B cell (primary cell): ENCODE measurements around the gene MAPK7. TPM values are rescaled to one million over a fixed set of nuclear protein-coding genes. Genes with fewer than 3 reads are reported as not detected.

Source experiments
- ATAC-seq: fragments of 200-7000 bp; cut with Tn5 transposase; one replicate; pipeline ENCODE4 v1.10.0; 2021; ENCODE audit warnings: low read depth, mild to moderate bottlenecking, moderate number of reproducible peaks, moderate library complexity
- CTCF ChIA-PET: fragments of 350-600 bp; sonication (Branson Sonifier 250); formaldehyde crosslinking; loops from one replicate; lab custom pipeline; 2021; ENCODE audit warnings: antibody characterized with exemption, inconsistent platforms; lab: Charles Lee
- POLR2A ChIA-PET: fragments of 350-600 bp; sonication (Branson Sonifier 250); formaldehyde crosslinking; loops from one replicate; lab custom pipeline; 2021; ENCODE audit warnings: antibody characterized with exemption; lab: Charles Lee
- DNase-seq: peaks from one replicate; pipeline ENCODE4 v3.0.0; 2013
- H2AFZ ChIP-seq: 2 replicates; pipeline ENCODE4 v1.6.1; 2012; ENCODE audit warnings: mild to moderate bottlenecking, low read depth, low read length; ENCODE audit not compliant: insufficient read depth, poor library complexity, severe bottlenecking
- H3K27ac ChIP-seq, 2 donors: 1 replicate in 1 of 2; 2 replicates in 1 of 2; pipeline ENCODE4 v1.5.1; 2012 to 2013; ENCODE audit warnings: low read length in 2 of 2, mild to moderate bottlenecking in 2 of 2, moderate library complexity in 1 of 2
- H3K27me3 ChIP-seq, 4 experiments: fragments of 200-600 bp in 1 of 4; sonication (generic) in 1 of 4; replicated peaks in 1 of 4; 1 replicate in 2 of 4; 2 replicates in 2 of 4; pipeline versions ENCODE4 v1.6.1 to v1.7.0; 2013 to 2016; ENCODE audit warnings: low read length in 3 of 4, mild to moderate bottlenecking in 2 of 4, mixed read lengths in 1 of 4, moderate library complexity in 1 of 4; ENCODE audit not compliant: insufficient read depth in 4 of 4, control insufficient read depth in 3 of 4; ENCODE audit errors: control extremely low read depth in 1 of 4
- H3K36me3 ChIP-seq, 2 experiments: replicated peaks in 1 of 2; 1 replicate in 1 of 2; 2 replicates in 1 of 2; pipeline versions ENCODE4 v1.6.1 to v1.7.1; 2013; ENCODE audit warnings: low read length in 1 of 2; ENCODE audit not compliant: insufficient read depth in 2 of 2, control insufficient read depth in 1 of 2; ENCODE audit errors: control extremely low read depth in 1 of 2, extremely low read depth in 1 of 2
- H3K4me1 ChIP-seq, 2 donors: fragments of 200-600 bp in 1 of 2; sonication (generic) in 1 of 2; 1 replicate in 1 of 2; 2 replicates in 1 of 2; pipeline versions ENCODE4 v1.5.1 to v1.6.1; 2013 to 2017; ENCODE audit warnings: low read length in 2 of 2; ENCODE audit not compliant: control insufficient read depth in 2 of 2, insufficient read depth in 2 of 2
- H3K4me2 ChIP-seq: replicated peaks from 2 replicates; pipeline ENCODE3; 2012; ENCODE audit warnings: mild to moderate bottlenecking, low read depth, low read length; ENCODE audit not compliant: poor library complexity, severe bottlenecking
- H3K4me3 ChIP-seq, 5 experiments: fragments of 200-600 bp in 1 of 5; sonication (generic) in 1 of 5; 1 replicate in 3 of 5; 2 replicates in 2 of 5; pipeline versions ENCODE4 v1.5.1 to v1.7.0; 2011 to 2016; ENCODE audit warnings: low read length in 4 of 5, mild to moderate bottlenecking in 4 of 5, low read depth in 2 of 5, control low read depth in 1 of 5, moderate library complexity in 1 of 5; ENCODE audit not compliant: insufficient read depth in 1 of 5; ENCODE audit errors: control extremely low read depth in 1 of 5, extremely low read depth in 1 of 5
- H3K79me2 ChIP-seq: fragments of 200-600 bp; sonication (generic); one replicate; pipeline ENCODE4 v1.6.0; 2016; ENCODE audit warnings: low read length; ENCODE audit not compliant: control insufficient read depth, insufficient read depth
- H3K9ac ChIP-seq: fragments of 200-600 bp; sonication (generic); 2 replicates; pipeline ENCODE4 v1.6.1; 2017; ENCODE audit warnings: mild to moderate bottlenecking, low read length, moderate library complexity
- H3K9me3 ChIP-seq, 3 donors: one replicate each; pipeline versions ENCODE4 v1.6.1 to v1.7.1; 2013; ENCODE audit warnings: low read length in 2 of 3; ENCODE audit not compliant: control insufficient read depth in 2 of 3, insufficient read depth in 1 of 3; ENCODE audit errors: control extremely low read depth in 1 of 3
- H4K20me1 ChIP-seq: 2 replicates; pipeline ENCODE4 v1.6.0; 2012; ENCODE audit warnings: mild to moderate bottlenecking, low read length; ENCODE audit not compliant: insufficient read depth, control insufficient read depth, poor library complexity, severe bottlenecking
- H3K27ac Mint-ChIP-seq: one replicate; pipeline ENCODE4 v1.8.0; 2021; ENCODE audit warnings: mixed read lengths
- H3K27me3 Mint-ChIP-seq: one replicate; pipeline ENCODE4 v1.8.0; 2021; ENCODE audit warnings: mixed read lengths
- H3K4me1 Mint-ChIP-seq: one replicate; pipeline ENCODE4 v1.8.0; 2021; ENCODE audit warnings: mixed read lengths
- H3K4me3 Mint-ChIP-seq: one replicate; pipeline ENCODE4 v1.8.0; 2021; ENCODE audit warnings: mixed read lengths
- H3K9me3 Mint-ChIP-seq: one replicate; pipeline ENCODE4 v1.8.0; 2022; ENCODE audit warnings: mixed read lengths; ENCODE audit not compliant: insufficient read depth
- EZH2 ChIP-seq: IDR thresholded peaks from 2 replicates; pipeline ENCODE4 v1.6.1; 2012; ENCODE audit warnings: borderline replicate concordance, low read depth, mild to moderate bottlenecking, moderate library complexity, low read length; ENCODE audit not compliant: insufficient read depth, poor library complexity, severe bottlenecking
- WGBS: methylation state at CpG from one replicate; pipeline ENCODE4 v1.1.5; 2013; ENCODE audit warnings: missing lambda C conversion rate; ENCODE audit not compliant: insufficient coverage; 5-methylcytosine and 5-hydroxymethylcytosine counted together
- intact Hi-C: fragments of 100-400 bp; cut with micrococcal nuclease; formaldehyde crosslinking; loops from one replicate; pipeline ENCODE4 v1.10.0; 2022
- polyA plus RNA-seq: library from polyadenylated mRNA; depleted of rRNA; stranded (reverse); fragments of >200 nt; gene quantifications from 2 replicates; pipeline ENCODE4 v1.2.3, GENCODE V29; 2012
- total RNA-seq, 2 donors: library from RNA; stranded (reverse); fragments of 120-200 nt in 1 of 2; gene quantifications; 1 replicate in 1 of 2; 2 replicates in 1 of 2; pipeline versions ENCODE4 v1.2.3 to v1.2.4, GENCODE V29; 2013 to 2022
- TF ChIP-seq, protein P1 (sequence below): fragments of 200-600 bp; IDR thresholded peaks from one replicate; pipeline ENCODE4 v1.8.0; 2022; ENCODE audit warnings: antibody characterized with exemption, mild to moderate bottlenecking

Gene MAPK7
- total and polyA plus RNA-seq, 2 donors (not counting 1 experiment from before 2014, with no cell fraction given), result 30.0 to 34.0 TPM

GRCh38 chr17:19357761-19358160, 20.5 kb upstream of the MAPK7 start:
- H3K9ac ChIP-seq, result no peak overlapping the region
- ATAC-seq (no peak), DNase-seq (no peak)
- H2AFZ ChIP-seq, result no peak overlapping the region
- no peaks in the 10 kb centered on the region for H3K9me3 ChIP-seq
- H3K9me3 Mint-ChIP-seq, result no peaks in the 10 kb centered on the region
- no peaks in the 10 kb centered on the region for H4K20me1 ChIP-seq
- no peak overlapping the region for H3K27ac ChIP-seq
- H3K36me3 ChIP-seq, result no peaks in the 10 kb centered on the region
- no peak for TF ChIP-seq EZH2
- TF ChIP-seq, protein P1, sequence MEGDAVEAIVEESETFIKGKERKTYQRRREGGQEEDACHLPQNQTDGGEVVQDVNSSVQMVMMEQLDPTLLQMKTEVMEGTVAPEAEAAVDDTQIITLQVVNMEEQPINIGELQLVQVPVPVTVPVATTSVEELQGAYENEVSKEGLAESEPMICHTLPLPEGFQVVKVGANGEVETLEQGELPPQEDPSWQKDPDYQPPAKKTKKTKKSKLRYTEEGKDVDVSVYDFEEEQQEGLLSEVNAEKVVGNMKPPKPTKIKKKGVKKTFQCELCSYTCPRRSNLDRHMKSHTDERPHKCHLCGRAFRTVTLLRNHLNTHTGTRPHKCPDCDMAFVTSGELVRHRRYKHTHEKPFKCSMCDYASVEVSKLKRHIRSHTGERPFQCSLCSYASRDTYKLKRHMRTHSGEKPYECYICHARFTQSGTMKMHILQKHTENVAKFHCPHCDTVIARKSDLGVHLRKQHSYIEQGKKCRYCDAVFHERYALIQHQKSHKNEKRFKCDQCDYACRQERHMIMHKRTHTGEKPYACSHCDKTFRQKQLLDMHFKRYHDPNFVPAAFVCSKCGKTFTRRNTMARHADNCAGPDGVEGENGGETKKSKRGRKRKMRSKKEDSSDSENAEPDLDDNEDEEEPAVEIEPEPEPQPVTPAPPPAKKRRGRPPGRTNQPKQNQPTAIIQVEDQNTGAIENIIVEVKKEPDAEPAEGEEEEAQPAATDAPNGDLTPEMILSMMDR, result no peak
- 93% methylated on average over 7 of the region's 7 CpGs for WGBS
- no peak overlapping the region for H3K27ac Mint-ChIP-seq
- ChIA-PET POLR2A (no interaction called here), CTCF (interaction anchor here (1.0 kb wide), 1 partner anchor 89 kb away, joined by 3 read pairs; no protein-coding TSS in a partner anchor)
- peaks cover 7 to 11% of the 10 kb centered on the region in 2 donors for H3K4me1 ChIP-seq
- H3K4me3 ChIP-seq, result no peak overlapping the region
- intact Hi-C loops, result no loop called here
- H3K27me3 Mint-ChIP-seq, result peaks cover 17% of the 10 kb centered on the region
- no peak overlapping the region for H3K4me3 Mint-ChIP-seq
- no peak overlapping the region for H3K4me2 ChIP-seq
- H3K4me1 Mint-ChIP-seq, result peaks cover 12% of the 10 kb centered on the region
- H3K27me3 ChIP-seq, result peaks cover 0 to 8% (median 0%) of the 10 kb centered on the region in 4 experiments
- no peaks in the 10 kb centered on the region for H3K79me2 ChIP-seq

- no peak overlapping the region for H3K4me2 ChIP-seq
- H3K27me3 Mint-ChIP-seq, result peaks cover 17% of the 10 kb centered on the region
- CTCF ChIA-PET, result interaction anchor here (1.0 to 1.7 kb wide), 2 partner anchors 11 to 89 kb away, joined by 3 read pairs; no protein-coding TSS in a partner anchor
- no peak overlapping the region for H2AFZ ChIP-seq
- peaks cover 0 to 8% (median 0%) of the 10 kb centered on the region in 4 experiments for H3K27me3 ChIP-seq
- H3K36me3 ChIP-seq, result no peaks in the 10 kb centered on the region
- H3K4me3 Mint-ChIP-seq, result no peak overlapping the region
- DNase-seq (no peak), ATAC-seq (no peak)
- H3K9ac ChIP-seq, result no peak overlapping the region
- TF ChIP-seq EZH2, result no peak
- TF ChIP-seq, protein P1, result no peak
- no peak overlapping the region for H3K27ac Mint-ChIP-seq
- no peaks in the 10 kb centered on the region for H3K9me3 Mint-ChIP-seq
- WGBS, result 95% methylated on average over 7 of the region's 7 CpGs
- intact Hi-C loops, result no loop called here
- peaks cover 14% of the 10 kb centered on the region for H3K4me1 Mint-ChIP-seq
- H3K4me1 ChIP-seq, result peaks cover 7 to 15% of the 10 kb centered on the region in 2 donors
- H3K79me2 ChIP-seq, result no peaks in the 10 kb centered on the region
- no peak overlapping the region for H3K27ac ChIP-seq
- POLR2A ChIA-PET, result interaction anchor here (0.6 kb wide), 1 partner anchor 982 kb away, joined by 3 read pairs; no protein-coding TSS in a partner anchor
- no peaks in the 10 kb centered on the region for H4K20me1 ChIP-seq
- H3K4me3 ChIP-seq, result no peak overlapping the region
- H3K9me3 ChIP-seq, result no peaks in the 10 kb centered on the region
These were observed 19.1 kb upstream of the MAPK7 start for GRCh38 chr17:19359151-19359550.
